Type B pancreatic cell (in vitro differentiated cells): Measurements from ENCODE around the gene BABAM2. TPM values are rescaled to one million over a fixed set of nuclear protein-coding genes. Genes with fewer than 3 reads are reported as not detected.

Experiments
- DNase-seq: peaks from one replicate; pipeline ENCODE4 v3.0.0; 2021; ENCODE audit warnings: mixed read lengths; ENCODE audit not compliant: unreplicated experiment; ENCODE audit errors: extremely low spot score
- H3K27ac Mint-ChIP-seq: 2 replicates; pipeline ENCODE4 v1.8.0; 2021; ENCODE audit warnings: mild to moderate bottlenecking, mixed read lengths
- H3K27me3 Mint-ChIP-seq: 2 replicates; pipeline ENCODE4 v1.8.0; 2021; ENCODE audit warnings: mixed read lengths
- H3K36me3 Mint-ChIP-seq: 2 replicates; pipeline ENCODE4 v1.8.0; 2021; ENCODE audit warnings: mixed read lengths
- H3K4me1 Mint-ChIP-seq: one replicate; pipeline ENCODE4 v1.8.0; 2021; ENCODE audit warnings: mixed read lengths; ENCODE audit not compliant: unreplicated experiment
- H3K4me3 Mint-ChIP-seq: 2 replicates; pipeline ENCODE4 v1.8.0; 2021; ENCODE audit warnings: mild to moderate bottlenecking, mixed read lengths
- H3K9me3 Mint-ChIP-seq: 2 replicates; pipeline ENCODE4 v1.8.0; 2021; ENCODE audit warnings: mixed read lengths
- CTCF ChIP-seq: fragments of 200-600 bp; sonication (generic); conservative IDR thresholded peaks from 2 replicates; pipeline ENCODE4 v1.5.0; 2021; ENCODE audit warnings: antibody characterized with exemption, mild to moderate bottlenecking
- total RNA-seq: library from RNA; stranded (reverse); gene quantifications from 2 replicates; pipeline ENCODE4 v1.2.1, GENCODE V29; 2021; ENCODE audit warnings: low replicate concordance

The BABAM2 gene
- total RNA-seq, 1 donor from 2014 or later, result 30.4 TPM

- DNase-seq, result no peak
- no peak for TF ChIP-seq CTCF
- Mint-ChIP-seq H3K27ac (no peak overlapping the region), H3K4me1 (no peaks in the 10 kb centered on the region), H3K4me3 (no peak overlapping the region), H3K36me3 (peaks cover 4% of the 10 kb centered on the region), H3K27me3 (no peaks in the 10 kb centered on the region), H3K9me3 (no peaks in the 10 kb centered on the region)
Measured at GRCh38 chr2:27992787-27993401, 102.4 kb downstream of the BABAM2 start.

GRCh38 chr2:27993402-27993787 lies 102.9 kb downstream of the BABAM2 start:
- Mint-ChIP-seq H3K4me3 (no peak overlapping the region), H3K27ac (no peak overlapping the region), H3K36me3 (peaks cover 4% of the 10 kb centered on the region), H3K9me3 (no peaks in the 10 kb centered on the region), H3K4me1 (no peaks in the 10 kb centered on the region), H3K27me3 (no peaks in the 10 kb centered on the region)
- no peak for TF ChIP-seq CTCF
- DNase-seq, result no peak

GRCh38 chr2:27993950-27994728 lies 103.6 kb downstream of the BABAM2 start:
- Mint-ChIP-seq H3K9me3 (no peaks in the 10 kb centered on the region), H3K27ac (no peak overlapping the region), H3K27me3 (no peaks in the 10 kb centered on the region), H3K36me3 (peaks cover 4% of the 10 kb centered on the region), H3K4me3 (no peak overlapping the region), H3K4me1 (no peaks in the 10 kb centered on the region)
- DNase-seq, result no peak
- no peak for TF ChIP-seq CTCF

GRCh38 chr2:27996156-27996922 lies 105.8 kb downstream of the BABAM2 start:
- peaks cover 4% of the 10 kb centered on the region for H3K36me3 Mint-ChIP-seq
- peaks cover 9% of the 10 kb centered on the region for H3K9me3 Mint-ChIP-seq
- no peak for DNase-seq
- no peaks in the 10 kb centered on the region for H3K4me1 Mint-ChIP-seq
- H3K4me3 Mint-ChIP-seq, result no peak overlapping the region
- no peak for TF ChIP-seq CTCF
- no peaks in the 10 kb centered on the region for H3K27me3 Mint-ChIP-seq
- H3K27ac Mint-ChIP-seq, result no peak overlapping the region

- Mint-ChIP-seq H3K27me3 (no peaks in the 10 kb centered on the region), H3K9me3 (peaks cover 9% of the 10 kb centered on the region)
- no peak for TF ChIP-seq CTCF
Measured at GRCh38 chr2:28000287-28000686, 109.8 kb downstream of the BABAM2 start.

More at GRCh38 chr2:28000287-28000686, 109.8 kb downstream of the BABAM2 start:
- no peak for DNase-seq
- Mint-ChIP-seq H3K36me3 (peaks cover 4% of the 10 kb centered on the region), H3K27ac (no peak overlapping the region), H3K4me3 (no peak overlapping the region), H3K4me1 (no peaks in the 10 kb centered on the region)
